GM21447 (cell line): Measurements from ENCODE around the gene KRTAP19-5.
"Not testable (repeated sequence)": the region's sequence is repeated elsewhere in the genome, so short reads cannot be mapped to it uniquely, and the experiment has no call there.

Source experiments
- ATAC-seq: cut with Tn5 transposase; IDR thresholded peaks from one replicate; pipeline ENCODE4 v1.9.1; 2021; ENCODE audit not compliant: unreplicated experiment

The KRTAP19-5 gene

DNA sequence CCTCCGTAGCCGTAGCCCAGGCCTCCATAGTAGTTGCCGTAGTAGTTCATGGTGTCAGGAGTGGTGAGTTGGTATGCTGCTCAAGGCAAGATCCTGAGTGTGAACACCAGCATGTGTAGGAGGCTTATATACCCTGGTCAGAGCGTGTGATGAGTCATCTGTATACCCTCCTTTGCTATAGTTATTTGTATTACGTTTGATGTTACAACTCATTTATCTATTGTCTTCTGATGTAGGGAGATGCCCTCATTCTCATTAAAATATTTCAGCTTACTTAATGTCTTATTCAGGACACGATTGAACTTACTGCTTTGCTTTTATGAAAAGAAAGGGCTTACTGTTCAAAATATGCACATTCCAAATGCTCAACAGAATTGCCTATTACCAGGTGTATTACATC is at the start of gene KRTAP19-5:
Gene KRTAP19-5, minus strand, starts transcription at position 101 of the 400 bp plus-strand sequence. Its CDS starts 51 bp downstream, at position 50.
- no peak for ATAC-seq

- no peak for ATAC-seq
Observed at GRCh38 chr21:30541764-30542163, 39.8 kb upstream of the KRTAP19-5 start, which contains the start of gene KRTAP19-6. TSS of gene KRTAP19-6 (minus strand) at chr21:30541864. CDS start at chr21:30541833, 31 bp downstream.

GRCh38 chr21:30518876-30519275 is 16.9 kb upstream of the KRTAP19-5 start:
- ATAC-seq, result no peak

DNA sequence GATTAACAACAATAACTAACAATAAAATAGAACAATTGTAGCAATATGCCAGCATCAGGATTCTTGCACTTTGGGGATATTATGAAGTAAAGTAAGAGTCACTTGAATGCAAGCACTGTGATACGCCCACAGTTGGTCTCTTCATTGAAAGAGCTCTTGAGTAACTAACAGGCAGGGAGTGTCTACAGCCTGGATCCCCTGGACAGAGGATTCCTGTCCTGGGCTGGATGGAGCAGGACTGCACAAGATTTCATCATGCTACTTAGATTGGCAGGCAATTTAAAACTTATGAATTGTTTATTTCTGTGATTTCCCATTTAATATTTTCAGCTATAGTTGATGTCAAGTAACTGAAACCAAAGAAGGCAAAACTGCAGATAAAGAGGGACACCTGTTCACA is 13.7 kb upstream of the KRTAP19-5 start:
- ATAC-seq, result no peak

GRCh38 chr21:30505621-30506205 is 3.8 kb upstream of the KRTAP19-5 start:
- not testable (repeated sequence) for ATAC-seq

DNA sequence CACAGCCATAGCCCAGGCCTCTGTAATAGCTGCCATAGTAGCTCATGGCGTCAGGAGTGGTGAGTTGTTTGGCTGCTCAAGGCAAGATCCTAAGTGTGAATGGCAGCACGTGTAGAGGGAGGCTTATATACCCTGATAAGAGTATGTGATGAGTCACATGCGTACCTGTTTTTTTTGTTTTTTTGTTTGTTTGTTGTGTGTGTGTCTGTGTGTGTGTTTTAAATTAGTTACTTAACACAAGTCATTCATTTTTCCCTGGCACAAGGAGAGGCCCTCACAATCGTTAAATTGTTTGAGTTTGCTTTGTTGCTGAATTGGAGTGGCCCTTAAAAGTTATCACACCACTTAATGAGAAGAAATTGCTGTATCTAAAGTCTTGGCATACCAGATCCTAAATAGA is 4.9 kb downstream of the KRTAP19-5 start, which contains the start of gene KRTAP19-4:
Gene KRTAP19-4, minus strand, starts transcription at position 101 of the 400 bp plus-strand sequence. Its CDS starts 55 bp downstream, at position 46.
- ATAC-seq, result no peak

GRCh38 chr21:30491963-30492428 is 9.9 kb downstream of the KRTAP19-5 start, which contains the start of gene KRTAP19-3:
TSS of gene KRTAP19-3 (minus strand) at chr21:30492013. CDS start at chr21:30491957, 56 bp downstream.
- ATAC-seq, result no peak

GRCh38 chr21:30487336-30487735 is 14.6 kb downstream of the KRTAP19-5 start, which contains the start of gene KRTAP19-2:
TSS of gene KRTAP19-2 (minus strand) at chr21:30487436. CDS start at chr21:30487348, 88 bp downstream.
- ATAC-seq, result no peak

DNA sequence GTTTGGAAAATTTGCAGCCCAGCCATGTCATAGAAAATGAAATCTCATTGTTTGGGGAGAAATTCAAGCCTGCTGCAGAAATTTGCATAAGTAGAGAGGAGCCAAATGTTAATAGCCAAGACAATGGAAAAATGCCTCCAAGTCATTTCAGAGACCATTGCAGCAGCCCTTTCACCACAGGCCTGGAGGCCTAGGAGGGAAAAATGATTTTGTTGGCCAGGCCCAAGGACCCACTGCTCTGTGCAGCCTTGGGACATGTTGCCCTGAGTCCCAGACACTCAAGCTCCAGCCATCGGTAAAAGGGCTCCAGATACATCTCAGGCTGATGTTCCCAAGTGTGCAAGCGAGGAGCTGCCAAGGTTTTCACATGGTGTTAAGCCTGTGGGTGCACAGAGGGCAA is 15.8 kb downstream of the KRTAP19-5 start:
- no peak for ATAC-seq

- ATAC-seq, result no peak
Observed at GRCh38 chr21:30482130-30482529, 19.8 kb downstream of the KRTAP19-5 start.

- no peak for ATAC-seq
Observed at GRCh38 chr21:30480145-30480544, 21.8 kb downstream of the KRTAP19-5 start, which contains the start of gene KRTAP19-1. TSS of gene KRTAP19-1 (minus strand) at chr21:30480367. CDS start at chr21:30480317, 50 bp downstream.

- ATAC-seq, result no peak
Observed at GRCh38 chr21:30479259-30479658, 22.7 kb downstream of the KRTAP19-5 start.

GRCh38 chr21:30478004-30478403 is 23.9 kb downstream of the KRTAP19-5 start:
- no peak for ATAC-seq

DNA sequence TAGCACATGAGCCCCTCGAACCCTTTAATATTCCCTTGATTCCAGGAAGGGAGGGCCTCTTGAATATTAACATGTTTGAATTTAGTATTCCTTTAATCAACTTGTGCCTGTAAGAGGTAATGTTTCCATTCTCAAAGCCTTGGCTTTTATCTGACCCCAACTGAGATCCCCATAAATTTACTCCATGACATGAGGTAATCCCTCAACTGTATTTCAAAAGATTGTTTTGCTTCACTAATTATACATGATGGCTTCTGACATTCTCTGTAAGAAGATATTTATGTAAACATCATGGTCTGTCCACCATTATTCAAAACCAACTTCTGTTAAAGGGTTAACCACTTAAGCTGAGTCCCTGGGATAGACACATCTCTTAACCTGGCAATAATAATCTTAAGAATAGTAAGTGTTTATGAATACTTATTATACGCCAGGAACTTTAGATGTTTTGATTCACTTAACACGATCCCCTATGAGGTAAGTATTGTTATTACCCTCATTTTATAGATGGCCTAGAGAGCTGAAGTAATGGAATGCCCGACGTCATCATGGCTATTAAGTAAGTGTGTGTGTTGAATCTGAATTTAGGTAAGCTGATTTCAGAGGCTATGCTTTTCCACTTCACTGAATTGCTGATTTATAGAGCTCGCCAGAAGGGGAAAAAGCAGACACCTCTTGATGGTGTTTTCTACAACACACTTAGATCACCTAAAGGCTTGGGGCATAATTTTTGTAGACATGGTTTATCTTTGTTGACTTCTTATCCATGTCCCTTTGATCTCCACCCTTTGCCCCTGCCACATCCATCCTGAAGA is 32.8 kb downstream of the KRTAP19-5 start:
- no peak for ATAC-seq

- no peak for ATAC-seq
Observed at GRCh38 chr21:30463713-30464112, 38.2 kb downstream of the KRTAP19-5 start.
